ENCODE measurements around the gene ETNPPL. TPM values are rescaled to one million over a fixed set of nuclear protein-coding genes. Genes with fewer than 3 reads are reported as not detected.

The ETNPPL gene
- polyA plus RNA-seq, 3 donors = not detected

- Histone ChIP-seq H3K79me2 (ENCODE audit: insufficient read depth, low read length) (no peaks in the 10 kb centered on the region), H2AFZ (ENCODE audit: insufficient read depth, low read depth, low read length, poor library complexity, severe bottlenecking) (no peak overlapping the region), H3K4me2 (replicated peaks; ENCODE audit: extremely low read depth, low read length, poor library complexity, severe bottlenecking) (no peak overlapping the region), H3K4me1 (ENCODE audit: control insufficient read depth in 1 of 2, insufficient read depth in 2 of 2, low read length in 2 of 2) (no peaks in the 10 kb centered on the region), H4K20me1 (ENCODE audit: insufficient read depth, low read length) (no peaks in the 10 kb centered on the region), H3K9ac (ENCODE audit: insufficient read depth, low read length, poor library complexity, severe bottlenecking) (no peak overlapping the region), H3K27ac (ENCODE audit: low read depth in 1 of 2, low read length in 2 of 2) (no peak overlapping the region), H3K4me3 (replicated peaks in 1 of 3; ENCODE audit: low read depth in 2 of 3, low read length in 3 of 3) (no peak overlapping the region), H3K27me3 (ENCODE audit: control insufficient read depth in 2 of 2, insufficient read depth in 2 of 2, low read length in 2 of 2) (no peaks in the 10 kb centered on the region), H3K36me3 (replicated peaks in 1 of 2; ENCODE audit: control insufficient read depth in 1 of 2, insufficient read depth in 2 of 2, low read length in 2 of 2) (no peaks in the 10 kb centered on the region), H3K9me3 (replicated peaks in 1 of 2; ENCODE audit: control insufficient read depth in 1 of 2, insufficient read depth in 1 of 2, low read length in 2 of 2) (no peaks in the 10 kb centered on the region)
- no peak overlapping the region for H3K4me3 Mint-ChIP-seq
- intact Hi-C loops (cut with micrococcal nuclease) = no loop called here
- DNase-seq = no peak
- H3K36me3 Mint-ChIP-seq = no peaks in the 10 kb centered on the region
- H3K4me1 Mint-ChIP-seq = no peaks in the 10 kb centered on the region
- H3K9me3 Mint-ChIP-seq = peaks cover 0 to 2% (median 0%) of the 10 kb centered on the region in 7 donors
- WGBS (ENCODE audit: insufficient coverage) = 97% methylated on average over 14 of the region's 16 CpGs
- peaks cover 4 to 9% (median 6%) of the 10 kb centered on the region in 3 donors for H3K27me3 Mint-ChIP-seq (ENCODE audit: low read depth in 3 of 3)
- no peak for TF ChIP-seq CTCF (IDR thresholded peaks at IDR 0.05)
- H3K27ac Mint-ChIP-seq = no peak overlapping the region
These were observed 24.9 kb upstream of the ETNPPL start for GRCh38 chr4:108787724-108788123.

GRCh38 chr4:108787106-108787505 is 24.3 kb upstream of the ETNPPL start:
- no peak overlapping the region for H3K4me3 Mint-ChIP-seq
- H3K9me3 Mint-ChIP-seq = peaks cover 0 to 2% (median 0%) of the 10 kb centered on the region in 7 donors
- Histone ChIP-seq H3K27me3 (ENCODE audit: control insufficient read depth in 2 of 2, insufficient read depth in 2 of 2, low read length in 2 of 2) (no peaks in the 10 kb centered on the region), H3K36me3 (replicated peaks in 1 of 2; ENCODE audit: control insufficient read depth in 1 of 2, insufficient read depth in 2 of 2, low read length in 2 of 2) (no peaks in the 10 kb centered on the region), H3K4me1 (ENCODE audit: control insufficient read depth in 1 of 2, insufficient read depth in 2 of 2, low read length in 2 of 2) (no peaks in the 10 kb centered on the region), H3K27ac (ENCODE audit: low read depth in 1 of 2, low read length in 2 of 2) (no peak overlapping the region), H4K20me1 (ENCODE audit: insufficient read depth, low read length) (no peaks in the 10 kb centered on the region), H3K9me3 (replicated peaks in 1 of 2; ENCODE audit: control insufficient read depth in 1 of 2, insufficient read depth in 1 of 2, low read length in 2 of 2) (no peaks in the 10 kb centered on the region), H3K4me3 (replicated peaks in 1 of 3; ENCODE audit: low read depth in 2 of 3, low read length in 3 of 3) (no peak overlapping the region), H3K4me2 (replicated peaks; ENCODE audit: extremely low read depth, low read length, poor library complexity, severe bottlenecking) (no peak overlapping the region), H3K9ac (ENCODE audit: insufficient read depth, low read length, poor library complexity, severe bottlenecking) (no peak overlapping the region), H3K79me2 (ENCODE audit: insufficient read depth, low read length) (no peaks in the 10 kb centered on the region), H2AFZ (ENCODE audit: insufficient read depth, low read depth, low read length, poor library complexity, severe bottlenecking) (no peak overlapping the region)
- WGBS (ENCODE audit: insufficient coverage) = 92% methylated on average over 13 of the region's 14 CpGs
- TF ChIP-seq CTCF (IDR thresholded peaks at IDR 0.05) = no peak
- no peak overlapping the region for H3K27ac Mint-ChIP-seq
- no peaks in the 10 kb centered on the region for H3K36me3 Mint-ChIP-seq
- intact Hi-C loops (cut with micrococcal nuclease) = no loop called here
- H3K4me1 Mint-ChIP-seq = no peaks in the 10 kb centered on the region
- H3K27me3 Mint-ChIP-seq (ENCODE audit: low read depth in 3 of 3) = peaks cover 4 to 9% (median 4%) of the 10 kb centered on the region in 3 donors
- no peak for DNase-seq

All from CD14-positive monocyte (primary cell).